HG02970 (cell line): ENCODE measurements around the gene OR1L4.

Source experiments
- ATAC-seq: cut with Tn5 transposase; IDR thresholded peaks from one replicate; pipeline ENCODE4 v1.9.1; 2021; ENCODE audit warnings: mild to moderate bottlenecking, moderate library complexity, moderate number of reproducible peaks; ENCODE audit not compliant: unreplicated experiment, low FRiP score

The OR1L4 gene

GRCh38 chr9:122723690-122724089 lies at the start of gene OR1L4:
OR1L4 (plus strand) TSS chr9:122723990; CDS start chr9:122723990, 0 bp downstream.
- no peak for ATAC-seq

GRCh38 chr9:122684851-122685250 lies 38.9 kb upstream of the OR1L4 start:
- no peak for ATAC-seq

GRCh38 chr9:122695696-122696095 lies 28.1 kb upstream of the OR1L4 start:
- ATAC-seq, result no peak

GRCh38 chr9:122718038-122718437 lies 5.8 kb upstream of the OR1L4 start:
- no peak for ATAC-seq

- no peak for ATAC-seq
Measured at GRCh38 chr9:122719218-122719617, 4.6 kb upstream of the OR1L4 start.

GRCh38 chr9:122742003-122742402 lies 18.2 kb downstream of the OR1L4 start, which contains the start of gene OR1L6:
OR1L6 (plus strand) TSS chr9:122742303; CDS start chr9:122749848, 7,545 bp downstream.
- ATAC-seq, result no peak

- ATAC-seq, result no peak
Measured at GRCh38 chr9:122754825-122755224, 31.0 kb downstream of the OR1L4 start.

- no peak for ATAC-seq
Measured at GRCh38 chr9:122767817-122768216, 44.0 kb downstream of the OR1L4 start.
